ENCODE measurements around the gene LCP1.

Gene LCP1

GRCh38 chr13:46134494-46134893, 47.5 kb downstream of the LCP1 start:
- TF ChIP-seq TAF1 (IDR thresholded peaks at IDR 0.05; ENCODE audit: borderline replicate concordance, insufficient read depth, low read length): no peak
- TF ChIP-seq SIN3A (IDR thresholded peaks at IDR 0.05; ENCODE audit: borderline replicate concordance, insufficient read depth, low read length): no peak
- no peak for TF ChIP-seq POLR2AphosphoS5 (IDR thresholded peaks at IDR 0.05; ENCODE audit: low read depth, low read length)
- TF ChIP-seq FOXP2 (optimal IDR thresholded peaks at IDR 0.05; ENCODE audit: borderline replicate concordance, extremely low read depth, extremely low read length, insufficient read depth): no peak
- no peak for TF ChIP-seq REST (IDR thresholded peaks at IDR 0.05; ENCODE audit: insufficient read depth in 1 of 2, low read depth in 2 of 2, low read length in 2 of 2)

DNA sequence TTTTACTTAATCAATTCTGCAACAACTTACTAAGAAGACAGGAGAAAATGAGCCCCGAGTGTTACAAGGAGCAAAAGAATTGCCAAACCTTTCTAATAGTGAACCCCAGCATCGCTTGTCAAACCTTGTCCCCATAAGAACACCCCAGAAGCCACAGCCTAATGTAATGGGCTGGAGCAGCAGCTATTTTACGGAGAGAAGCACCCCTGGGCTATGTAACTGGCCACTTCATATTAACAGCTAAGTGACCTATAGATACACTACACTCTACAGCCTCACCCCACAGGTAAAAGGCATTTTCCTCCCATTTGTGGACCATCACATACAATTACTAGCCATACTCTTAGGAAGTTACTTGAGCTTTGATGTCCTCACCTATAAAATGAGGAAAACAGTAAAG, 49.9 kb downstream of the LCP1 start:
- TF ChIP-seq POLR2AphosphoS5 (IDR thresholded peaks at IDR 0.05; ENCODE audit: low read depth, low read length) (no peak), SIN3A (IDR thresholded peaks at IDR 0.05; ENCODE audit: borderline replicate concordance, insufficient read depth, low read length) (no peak), REST (IDR thresholded peaks at IDR 0.05; ENCODE audit: insufficient read depth in 1 of 2, low read depth in 2 of 2, low read length in 2 of 2) (no peak), FOXP2 (optimal IDR thresholded peaks at IDR 0.05; ENCODE audit: borderline replicate concordance, extremely low read depth, extremely low read length, insufficient read depth) (no peak), TAF1 (IDR thresholded peaks at IDR 0.05; ENCODE audit: borderline replicate concordance, insufficient read depth, low read length) (no peak)

DNA sequence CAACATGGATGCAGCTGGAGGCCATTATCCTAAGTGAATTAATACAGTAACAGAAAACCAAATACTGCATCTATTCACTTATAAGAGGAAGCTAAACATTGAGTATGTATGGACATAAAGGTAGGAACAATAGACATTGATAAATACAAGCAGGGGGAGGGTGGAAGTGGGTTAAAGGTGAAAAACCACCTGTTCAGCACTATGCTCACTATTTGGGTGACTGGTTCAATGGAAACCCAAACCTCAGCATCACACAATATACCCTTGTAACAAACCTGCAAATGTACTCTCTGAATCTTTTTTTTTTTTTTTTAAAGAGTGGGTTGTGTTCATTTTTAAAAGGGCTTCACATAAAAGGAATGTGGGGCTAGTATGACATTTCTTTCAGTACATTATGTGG, 50.3 kb downstream of the LCP1 start:
- no peak for TF ChIP-seq TAF1 (IDR thresholded peaks at IDR 0.05; ENCODE audit: borderline replicate concordance, insufficient read depth, low read length)
- no peak for TF ChIP-seq REST (IDR thresholded peaks at IDR 0.05; ENCODE audit: insufficient read depth in 1 of 2, low read depth in 2 of 2, low read length in 2 of 2)
- TF ChIP-seq POLR2AphosphoS5 (IDR thresholded peaks at IDR 0.05; ENCODE audit: low read depth, low read length): no peak
- TF ChIP-seq SIN3A (IDR thresholded peaks at IDR 0.05; ENCODE audit: borderline replicate concordance, insufficient read depth, low read length): no peak
- TF ChIP-seq FOXP2 (optimal IDR thresholded peaks at IDR 0.05; ENCODE audit: borderline replicate concordance, extremely low read depth, extremely low read length, insufficient read depth): no peak

- no peak for TF ChIP-seq FOXP2 (optimal IDR thresholded peaks at IDR 0.05; ENCODE audit: borderline replicate concordance, extremely low read depth, extremely low read length, insufficient read depth)
- no peak for TF ChIP-seq POLR2AphosphoS5 (IDR thresholded peaks at IDR 0.05; ENCODE audit: low read depth, low read length)
- no peak for TF ChIP-seq SIN3A (IDR thresholded peaks at IDR 0.05; ENCODE audit: borderline replicate concordance, insufficient read depth, low read length)
- no peak for TF ChIP-seq TAF1 (IDR thresholded peaks at IDR 0.05; ENCODE audit: borderline replicate concordance, insufficient read depth, low read length)
- no peak for TF ChIP-seq REST (IDR thresholded peaks at IDR 0.05; ENCODE audit: insufficient read depth in 1 of 2, low read depth in 2 of 2, low read length in 2 of 2)
Measured at GRCh38 chr13:46129955-46130618, 51.9 kb downstream of the LCP1 start.
